Osteoblast (primary cell): ENCODE results near the gene PLCL1. TPM values are rescaled to one million over a fixed set of nuclear protein-coding genes. Genes with fewer than 3 reads are reported as not detected.

ENCODE experiments used
- DNase-seq: peaks from one replicate; pipeline ENCODE4 v3.0.0; 2011; ENCODE audit warnings: low spot score, mixed read lengths; ENCODE audit not compliant: insufficient read length; ENCODE audit errors: missing footprints
- H2AFZ ChIP-seq: 2 replicates; pipeline ENCODE4 v1.6.0; 2011; ENCODE audit warnings: mild to moderate bottlenecking, low read length
- H3K27ac ChIP-seq: 2 replicates; pipeline ENCODE4 v1.5.1; 2011; ENCODE audit warnings: mild to moderate bottlenecking, low read depth, low read length, moderate library complexity
- H3K27me3 ChIP-seq: 2 replicates; pipeline ENCODE4 v1.6.0; 2012; ENCODE audit warnings: mild to moderate bottlenecking, control low read depth, inconsistent platforms, low read length, moderate library complexity; ENCODE audit not compliant: insufficient read depth
- H3K36me3 ChIP-seq: 2 replicates; pipeline ENCODE4 v1.5.1; 2011; ENCODE audit warnings: mild to moderate bottlenecking, low read length, control low read depth, moderate library complexity; ENCODE audit not compliant: insufficient read depth
- H3K4me1 ChIP-seq: 2 replicates; pipeline ENCODE4 v1.5.1; 2011; ENCODE audit warnings: mild to moderate bottlenecking, low read length, control low read depth, moderate library complexity; ENCODE audit not compliant: insufficient read depth
- H3K4me2 ChIP-seq: 2 replicates; pipeline ENCODE4 v1.6.0; 2011; ENCODE audit warnings: mild to moderate bottlenecking, low read length; ENCODE audit not compliant: insufficient read depth
- H3K4me3 ChIP-seq: fragments of 200-600 bp; sonication (generic); 3 replicates; pipeline ENCODE4 v1.5.1; 2012; ENCODE audit warnings: mild to moderate bottlenecking, low read length, inconsistent platforms; ENCODE audit not compliant: insufficient read depth
- H3K79me2 ChIP-seq: 2 replicates; pipeline ENCODE4 v1.6.0; 2012; ENCODE audit warnings: mild to moderate bottlenecking, low read length, control low read depth, inconsistent platforms; ENCODE audit not compliant: insufficient read depth
- H3K9me3 ChIP-seq: 2 replicates; pipeline ENCODE4 v1.5.1; 2011; ENCODE audit warnings: low read depth, low read length, control low read depth
- H4K20me1 ChIP-seq: 2 replicates; pipeline ENCODE4 v1.6.0; 2012; ENCODE audit warnings: mild to moderate bottlenecking, low read length, control low read depth; ENCODE audit not compliant: insufficient read depth
- CTCF ChIP-seq: IDR thresholded peaks from 2 replicates; pipeline ENCODE4 v1.5.1; 2011; ENCODE audit warnings: mild to moderate bottlenecking, low read depth, low read length, moderate library complexity; ENCODE audit errors: extremely low read depth
- total RNA-seq: library from RNA; depleted of rRNA; stranded (reverse); fragments of >200 nt; gene quantifications from 2 replicates; pipeline ENCODE4 v1.2.3, GENCODE V29; 2012

Gene PLCL1
- total RNA-seq, 1 donor, result 4.0 TPM

GRCh38 chr2:198008230-198008629 is 203.8 kb downstream of the PLCL1 start:
- H2AFZ ChIP-seq, result no peak overlapping the region
- TF ChIP-seq CTCF, result no peak

GRCh38 chr2:198012025-198012424 is 207.6 kb downstream of the PLCL1 start:
- Histone ChIP-seq H3K27me3 (no peaks in the 10 kb centered on the region), H3K4me2 (no peak overlapping the region), H3K36me3 (no peaks in the 10 kb centered on the region), H3K9me3 (no peaks in the 10 kb centered on the region), H3K27ac (no peak overlapping the region), H3K79me2 (no peaks in the 10 kb centered on the region), H4K20me1 (no peaks in the 10 kb centered on the region), H2AFZ (no peak overlapping the region), H3K4me3 (no peak overlapping the region), H3K4me1 (no peaks in the 10 kb centered on the region)
- no peak for TF ChIP-seq CTCF
- no peak for DNase-seq

More at GRCh38 chr2:198008230-198008629, 203.8 kb downstream of the PLCL1 start:
- Histone ChIP-seq H3K4me2 (no peak overlapping the region), H3K9me3 (no peaks in the 10 kb centered on the region), H3K79me2 (no peaks in the 10 kb centered on the region), H4K20me1 (no peaks in the 10 kb centered on the region), H3K36me3 (no peaks in the 10 kb centered on the region), H3K4me3 (no peak overlapping the region), H3K27me3 (no peaks in the 10 kb centered on the region), H3K27ac (no peak overlapping the region), H3K4me1 (no peaks in the 10 kb centered on the region)
- DNase-seq, result no peak

DNA sequence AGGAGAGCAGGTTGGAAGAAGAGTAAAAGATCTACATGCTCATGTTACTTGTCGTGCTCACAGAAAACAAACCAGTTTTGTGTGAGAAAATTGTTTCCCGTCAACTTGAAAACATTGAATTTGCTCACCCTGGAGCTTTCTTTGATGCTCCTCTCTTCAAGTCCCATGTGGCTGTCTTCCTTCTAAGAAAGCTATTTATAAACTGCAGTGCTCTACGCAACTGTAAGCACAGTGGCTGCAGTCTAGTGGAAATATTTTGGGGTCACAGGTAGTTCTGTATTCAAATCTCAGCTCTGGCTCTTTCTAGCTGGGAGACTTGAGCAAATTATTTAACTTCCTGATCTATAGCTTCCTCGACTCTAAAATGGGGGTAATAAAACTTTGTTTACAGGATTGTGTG is 211.8 kb downstream of the PLCL1 start:
- Histone ChIP-seq H3K79me2 (no peaks in the 10 kb centered on the region), H4K20me1 (no peaks in the 10 kb centered on the region), H3K36me3 (no peaks in the 10 kb centered on the region), H3K27me3 (no peaks in the 10 kb centered on the region), H3K4me3 (no peak overlapping the region), H3K4me1 (no peaks in the 10 kb centered on the region), H3K4me2 (no peak overlapping the region), H3K27ac (no peak overlapping the region), H2AFZ (no peak overlapping the region), H3K9me3 (no peaks in the 10 kb centered on the region)
- DNase-seq, result no peak
- no peak for TF ChIP-seq CTCF

DNA sequence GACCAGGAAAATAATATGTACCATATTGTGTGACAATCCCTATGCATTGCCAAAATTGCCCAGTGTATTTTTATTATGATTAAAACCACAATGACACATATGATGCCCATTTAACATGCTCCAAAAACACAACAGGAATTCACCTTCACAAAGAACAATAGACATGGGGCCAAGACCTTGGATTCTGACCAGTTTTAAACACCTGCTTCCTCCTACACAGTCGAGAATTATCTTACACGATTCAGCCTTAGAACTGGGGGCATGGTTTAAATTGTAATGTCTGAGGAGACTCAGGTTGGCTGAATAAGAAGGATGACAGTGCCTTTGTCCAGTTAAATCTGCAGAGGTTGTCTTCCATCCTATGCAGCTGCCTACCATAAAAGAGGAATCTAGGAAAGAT is 212.7 kb downstream of the PLCL1 start:
- TF ChIP-seq CTCF, result no peak
- no peaks in the 10 kb centered on the region for H3K36me3 ChIP-seq

More for the DNA sequence above, 212.7 kb downstream of the PLCL1 start:
- Histone ChIP-seq H2AFZ (no peak overlapping the region), H3K27me3 (no peaks in the 10 kb centered on the region), H3K4me3 (no peak overlapping the region), H3K4me2 (no peak overlapping the region), H3K27ac (no peak overlapping the region), H4K20me1 (no peaks in the 10 kb centered on the region), H3K4me1 (no peaks in the 10 kb centered on the region), H3K79me2 (no peaks in the 10 kb centered on the region), H3K9me3 (no peaks in the 10 kb centered on the region)
- DNase-seq, result no peak
